ENCODE measurements around the gene SV2C.

GRCh38 chr5:76221311-76221710, 138.1 kb downstream of the SV2C start:
- TF ChIP-seq CTCF (IDR thresholded peaks at IDR 0.05) (no peak), POLR2A (IDR thresholded peaks at IDR 0.05) (no peak)
